Measurements from ENCODE around the gene GNG7. TPM values are rescaled to one million over a fixed set of nuclear protein-coding genes. Genes with fewer than 3 reads are reported as not detected.

The GNG7 gene
- total RNA-seq, 2 experiments from 2014 or later, result 1.1 to 1.2 TPM

GRCh38 chr19:2724148-2724557 lies 21.7 kb upstream of the GNG7 start:
- no peak overlapping the region for H3K4me3 Mint-ChIP-seq
- CTCF ChIA-PET, result no interaction called here

GRCh38 chr19:2723747-2724146 lies 21.3 kb upstream of the GNG7 start:
- H3K4me3 Mint-ChIP-seq, result no peak overlapping the region
- CTCF ChIA-PET, result no interaction called here
- intact Hi-C loops (cut with DNase I, micrococcal nuclease), result no loop called here

More at GRCh38 chr19:2724148-2724557, 21.7 kb upstream of the GNG7 start:
- no peaks in the 10 kb centered on the region for H3K36me3 Mint-ChIP-seq (ENCODE audit: low read depth)
- H3K9me3 Mint-ChIP-seq (ENCODE audit: low read depth), result no peaks in the 10 kb centered on the region
- POLR2A ChIA-PET, result no interaction called here
- peaks cover 3% of the 10 kb centered on the region for H3K4me1 Mint-ChIP-seq
- DNase-seq (no peak), ATAC-seq (no peak)
- no peak overlapping the region for H3K27ac Mint-ChIP-seq
- H3K27me3 Mint-ChIP-seq, result peaks cover 22% of the 10 kb centered on the region
- intact Hi-C loops (cut with DNase I, micrococcal nuclease), result no loop called here

GRCh38 chr19:2723345-2723715 lies 20.8 kb upstream of the GNG7 start:
- Mint-ChIP-seq H3K36me3 (ENCODE audit: low read depth) (no peaks in the 10 kb centered on the region), H3K27ac (no peak overlapping the region), H3K27me3 (peaks cover 24% of the 10 kb centered on the region), H3K4me1 (peaks cover 3% of the 10 kb centered on the region), H3K9me3 (ENCODE audit: low read depth) (no peaks in the 10 kb centered on the region), H3K4me3 (no peak overlapping the region)
- ChIA-PET CTCF (no interaction called here), POLR2A (no interaction called here)
- ATAC-seq, result no peak
- intact Hi-C loops (cut with DNase I, micrococcal nuclease), result no loop called here
- DNase-seq, result no peak

More at GRCh38 chr19:2723747-2724146, 21.3 kb upstream of the GNG7 start:
- POLR2A ChIA-PET, result no interaction called here
- no peak for ATAC-seq
- Mint-ChIP-seq H3K27me3 (peaks cover 24% of the 10 kb centered on the region), H3K4me1 (peaks cover 3% of the 10 kb centered on the region), H3K9me3 (ENCODE audit: low read depth) (no peaks in the 10 kb centered on the region), H3K27ac (no peak overlapping the region), H3K36me3 (ENCODE audit: low read depth) (no peaks in the 10 kb centered on the region)
- no peak for DNase-seq

- ChIA-PET POLR2A (no interaction called here), CTCF (interaction anchor here (0.6 to 0.7 kb wide), 2 partner anchors 23 to 584 kb away, joined by 3 read pairs; no protein-coding TSS in a partner anchor)
- Mint-ChIP-seq H3K9me3 (ENCODE audit: low read depth) (no peaks in the 10 kb centered on the region), H3K36me3 (ENCODE audit: low read depth) (no peaks in the 10 kb centered on the region), H3K27me3 (peaks cover 24% of the 10 kb centered on the region), H3K4me3 (no peak overlapping the region), H3K4me1 (peaks cover 3% of the 10 kb centered on the region), H3K27ac (no peak overlapping the region)
- ATAC-seq (no peak), DNase-seq (no peak)
- intact Hi-C loops (cut with DNase I, micrococcal nuclease), result no loop called here
These were observed 20.2 kb upstream of the GNG7 start for GRCh38 chr19:2722541-2723344.

- H3K36me3 Mint-ChIP-seq (ENCODE audit: low read depth), result no peaks in the 10 kb centered on the region
- intact Hi-C loops (cut with DNase I, micrococcal nuclease), result no loop called here
- POLR2A ChIA-PET, result no interaction called here
- peak overlapping the region; percentile 35 for H3K4me3 Mint-ChIP-seq
- H3K27me3 Mint-ChIP-seq, result peaks cover 22% of the 10 kb centered on the region
- no peak overlapping the region for H3K27ac Mint-ChIP-seq
- DNase-seq, result no peak
- H3K9me3 Mint-ChIP-seq (ENCODE audit: low read depth), result no peaks in the 10 kb centered on the region
- CTCF ChIA-PET, result no interaction called here
- no peak for ATAC-seq
- peaks cover 3% of the 10 kb centered on the region for H3K4me1 Mint-ChIP-seq
These were observed 19.4 kb upstream of the GNG7 start for GRCh38 chr19:2721570-2722540.

GRCh38 chr19:2720777-2721569 lies 18.5 kb upstream of the GNG7 start, which contains the start of gene DIRAS1:
Gene DIRAS1, minus strand, starts transcription at chr19:2721372. Its CDS starts 3,566 bp downstream, at chr19:2717806.
- peaks cover 20% of the 10 kb centered on the region for H3K27me3 Mint-ChIP-seq
- ATAC-seq (no peak), DNase-seq (no peak)

GRCh38 chr19:2719920-2720776 lies 17.7 kb upstream of the GNG7 start:
- CTCF ChIA-PET, result no interaction called here
- Mint-ChIP-seq H3K27ac (no peak overlapping the region), H3K9me3 (ENCODE audit: low read depth) (peaks cover 8% of the 10 kb centered on the region), H3K27me3 (peaks cover 23% of the 10 kb centered on the region), H3K4me1 (peaks cover 3% of the 10 kb centered on the region), H3K4me3 (no peak overlapping the region), H3K36me3 (ENCODE audit: low read depth) (peaks cover 3% of the 10 kb centered on the region)
- peak; percentile 37 for DNase-seq
- intact Hi-C loops (cut with DNase I, micrococcal nuclease), result no loop called here
- POLR2A ChIA-PET, result interaction anchor here (0.6 kb wide), 1 partner anchor 164 kb away, joined by 8 read pairs; no protein-coding TSS in a partner anchor
- ATAC-seq, result no peak

More at GRCh38 chr19:2720777-2721569, 18.5 kb upstream of the GNG7 start, which contains the start of gene DIRAS1:
- Mint-ChIP-seq H3K27ac (no peak within 1 kb of the TSS), H3K4me1 (peaks cover 3% of the 10 kb centered on the region), H3K9me3 (ENCODE audit: low read depth) (peaks cover under 1% of the 10 kb centered on the region), H3K36me3 (ENCODE audit: low read depth) (no peaks in the 10 kb centered on the region), H3K4me3 (peak within 1 kb of the TSS; percentile 35)
- intact Hi-C loops (cut with DNase I, micrococcal nuclease), result no loop called here
- ChIA-PET POLR2A (interaction anchor here (0.6 kb wide), 1 partner anchor 163 kb away, joined by 8 read pairs; no protein-coding TSS in a partner anchor), CTCF (no interaction called here)

GRCh38 chr19:2719232-2719735 lies 16.8 kb upstream of the GNG7 start:
- CTCF ChIA-PET, result no interaction called here
- intact Hi-C loops (cut with DNase I, micrococcal nuclease), result no loop called here
- H3K27me3 Mint-ChIP-seq, result peaks cover 21% of the 10 kb centered on the region
- ATAC-seq, result no peak
- no peak for DNase-seq
- H3K27ac Mint-ChIP-seq, result no peak overlapping the region
- POLR2A ChIA-PET, result no interaction called here
- H3K9me3 Mint-ChIP-seq (ENCODE audit: low read depth), result peaks cover 10% of the 10 kb centered on the region
- H3K4me3 Mint-ChIP-seq, result no peak overlapping the region
- H3K36me3 Mint-ChIP-seq (ENCODE audit: low read depth), result peaks cover 3% of the 10 kb centered on the region
- peaks cover 3% of the 10 kb centered on the region for H3K4me1 Mint-ChIP-seq

GRCh38 chr19:2717638-2718541 lies 15.4 kb upstream of the GNG7 start:
- H3K36me3 Mint-ChIP-seq (ENCODE audit: low read depth), result peaks cover 3% of the 10 kb centered on the region
- DNase-seq (no peak), ATAC-seq (no peak)
- H3K4me3 Mint-ChIP-seq, result no peak overlapping the region
- H3K27me3 Mint-ChIP-seq, result peaks cover 19% of the 10 kb centered on the region
- no peak overlapping the region for H3K27ac Mint-ChIP-seq
- ChIA-PET POLR2A (no interaction called here), CTCF (no interaction called here)
- intact Hi-C loops (cut with DNase I, micrococcal nuclease), result no loop called here
- H3K9me3 Mint-ChIP-seq (ENCODE audit: low read depth), result peaks cover 10% of the 10 kb centered on the region
- peaks cover 3% of the 10 kb centered on the region for H3K4me1 Mint-ChIP-seq
